AG09309 (cell line): ENCODE measurements around the gene SNAPC4.
"Not testable (repeated sequence)": the region's sequence is repeated elsewhere in the genome, so short reads cannot be mapped to it uniquely, and the experiment has no call there.

Experiments used
- DNase-seq: peaks from one replicate; pipeline ENCODE4 v3.0.0-alpha.2; 2010; ENCODE audit warnings: low read depth
- H3K4me3 ChIP-seq: 2 replicates; pipeline ENCODE4 v1.5.1; 2011; ENCODE audit warnings: mild to moderate bottlenecking, low read depth, low read length, moderate library complexity; ENCODE audit not compliant: control insufficient read depth
- TF ChIP-seq, protein P1 (sequence below): IDR thresholded peaks from 2 replicates; pipeline ENCODE4 v1.5.1; 2011; ENCODE audit warnings: mild to moderate bottlenecking, low read depth, low read length, inconsistent platforms; ENCODE audit not compliant: insufficient read depth, control insufficient read depth; ENCODE audit errors: missing control alignments

SNAPC4 gene

DNA sequence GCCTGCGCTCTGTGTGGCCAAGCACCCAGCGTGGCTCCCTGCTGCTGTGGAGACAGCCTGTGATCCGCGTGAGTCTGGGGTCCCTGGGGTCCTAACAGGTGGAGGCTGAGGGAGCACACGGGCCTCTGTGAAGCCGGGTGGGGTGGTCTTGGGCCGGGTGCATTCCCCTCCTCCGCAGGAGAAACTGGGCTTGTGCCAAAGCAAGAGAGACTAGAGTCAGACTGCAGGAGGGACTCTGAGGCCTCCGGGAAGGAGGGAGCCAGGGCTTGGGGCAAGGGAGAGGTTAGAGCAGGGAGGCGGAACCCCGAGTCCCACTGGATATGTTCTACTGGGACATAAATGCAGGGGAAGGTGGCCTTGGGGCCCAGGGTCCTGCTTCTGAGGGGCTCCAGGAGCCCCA lies 46.9 kb downstream of the SNAPC4 start:
- TF ChIP-seq, protein P1, sequence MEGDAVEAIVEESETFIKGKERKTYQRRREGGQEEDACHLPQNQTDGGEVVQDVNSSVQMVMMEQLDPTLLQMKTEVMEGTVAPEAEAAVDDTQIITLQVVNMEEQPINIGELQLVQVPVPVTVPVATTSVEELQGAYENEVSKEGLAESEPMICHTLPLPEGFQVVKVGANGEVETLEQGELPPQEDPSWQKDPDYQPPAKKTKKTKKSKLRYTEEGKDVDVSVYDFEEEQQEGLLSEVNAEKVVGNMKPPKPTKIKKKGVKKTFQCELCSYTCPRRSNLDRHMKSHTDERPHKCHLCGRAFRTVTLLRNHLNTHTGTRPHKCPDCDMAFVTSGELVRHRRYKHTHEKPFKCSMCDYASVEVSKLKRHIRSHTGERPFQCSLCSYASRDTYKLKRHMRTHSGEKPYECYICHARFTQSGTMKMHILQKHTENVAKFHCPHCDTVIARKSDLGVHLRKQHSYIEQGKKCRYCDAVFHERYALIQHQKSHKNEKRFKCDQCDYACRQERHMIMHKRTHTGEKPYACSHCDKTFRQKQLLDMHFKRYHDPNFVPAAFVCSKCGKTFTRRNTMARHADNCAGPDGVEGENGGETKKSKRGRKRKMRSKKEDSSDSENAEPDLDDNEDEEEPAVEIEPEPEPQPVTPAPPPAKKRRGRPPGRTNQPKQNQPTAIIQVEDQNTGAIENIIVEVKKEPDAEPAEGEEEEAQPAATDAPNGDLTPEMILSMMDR = no peak
- H3K4me3 ChIP-seq = no peak overlapping the region
- DNase-seq = no peak

- no peak overlapping the region for H3K4me3 ChIP-seq
- no peak for DNase-seq
- TF ChIP-seq, protein P1 = no peak
Observed at GRCh38 chr9:136352682-136353081, 47.3 kb downstream of the SNAPC4 start.

DNA sequence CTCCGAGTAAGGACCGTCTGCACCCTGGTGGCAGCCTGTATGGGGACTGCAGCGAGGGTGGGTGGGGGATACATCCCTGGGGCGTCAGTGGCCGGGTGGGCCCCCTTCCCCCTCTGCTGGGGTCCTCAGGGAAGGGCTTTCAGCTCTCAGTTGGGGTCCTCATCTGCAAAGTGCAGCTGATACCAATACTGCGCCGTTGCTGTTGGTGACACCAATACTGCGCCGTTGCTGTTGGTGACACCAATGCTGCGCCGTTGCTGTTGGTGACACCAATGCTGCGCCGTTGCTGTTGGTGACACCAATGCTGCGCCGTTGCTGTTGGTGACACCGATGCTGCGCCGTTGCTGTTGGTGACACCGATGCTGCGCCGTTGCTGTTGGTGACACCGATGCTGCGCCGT lies 48.1 kb downstream of the SNAPC4 start:
- not testable (repeated sequence) for H3K4me3 ChIP-seq, DNase-seq

GRCh38 chr9:136351252-136351800 lies 48.6 kb downstream of the SNAPC4 start:
- TF ChIP-seq, protein P1 = no peak
- DNase-seq = no peak
- no peak overlapping the region for H3K4me3 ChIP-seq
